ENCODE measurements around the gene GPR137B.

GRCh38 chr1:236154671-236155398 is 12.5 kb downstream of the GPR137B start:
- TF ChIP-seq POLR2A (IDR thresholded peaks at IDR 0.05; ENCODE audit: low read depth, low read length) (no peak), SPI1 (IDR thresholded peaks at IDR 0.05; ENCODE audit: low read depth, low read length) (no peak)

Data from GM12891 (cell line).